ENCODE measurements around the gene SMPD2. TPM values are rescaled to one million over a fixed set of nuclear protein-coding genes. Genes with fewer than 3 reads are reported as not detected.

SMPD2 gene
- total and polyA plus RNA-seq, 2 experiments from 2014 or later: 5.6 to 10.9 TPM

DNA sequence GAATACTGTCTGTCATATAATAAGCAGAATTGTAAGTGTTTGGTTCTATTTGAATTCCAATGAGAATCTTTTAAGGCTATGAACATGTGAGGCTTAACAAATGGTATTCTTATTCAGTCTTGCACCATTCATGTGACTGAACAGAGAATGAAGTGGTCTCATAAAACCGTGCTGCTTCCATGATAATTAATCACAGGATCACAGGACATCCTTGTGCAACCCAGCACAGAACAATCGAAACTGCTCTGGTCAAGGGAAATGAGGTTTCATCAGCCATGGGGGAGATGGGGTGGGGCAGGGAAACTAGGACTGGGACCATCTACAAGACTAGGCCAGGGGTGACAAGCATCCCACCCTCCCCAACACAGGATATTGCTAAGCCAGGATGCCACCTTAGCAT lies 6.1 kb upstream of the SMPD2 start (continued):
- TF ChIP-seq, protein P1, sequence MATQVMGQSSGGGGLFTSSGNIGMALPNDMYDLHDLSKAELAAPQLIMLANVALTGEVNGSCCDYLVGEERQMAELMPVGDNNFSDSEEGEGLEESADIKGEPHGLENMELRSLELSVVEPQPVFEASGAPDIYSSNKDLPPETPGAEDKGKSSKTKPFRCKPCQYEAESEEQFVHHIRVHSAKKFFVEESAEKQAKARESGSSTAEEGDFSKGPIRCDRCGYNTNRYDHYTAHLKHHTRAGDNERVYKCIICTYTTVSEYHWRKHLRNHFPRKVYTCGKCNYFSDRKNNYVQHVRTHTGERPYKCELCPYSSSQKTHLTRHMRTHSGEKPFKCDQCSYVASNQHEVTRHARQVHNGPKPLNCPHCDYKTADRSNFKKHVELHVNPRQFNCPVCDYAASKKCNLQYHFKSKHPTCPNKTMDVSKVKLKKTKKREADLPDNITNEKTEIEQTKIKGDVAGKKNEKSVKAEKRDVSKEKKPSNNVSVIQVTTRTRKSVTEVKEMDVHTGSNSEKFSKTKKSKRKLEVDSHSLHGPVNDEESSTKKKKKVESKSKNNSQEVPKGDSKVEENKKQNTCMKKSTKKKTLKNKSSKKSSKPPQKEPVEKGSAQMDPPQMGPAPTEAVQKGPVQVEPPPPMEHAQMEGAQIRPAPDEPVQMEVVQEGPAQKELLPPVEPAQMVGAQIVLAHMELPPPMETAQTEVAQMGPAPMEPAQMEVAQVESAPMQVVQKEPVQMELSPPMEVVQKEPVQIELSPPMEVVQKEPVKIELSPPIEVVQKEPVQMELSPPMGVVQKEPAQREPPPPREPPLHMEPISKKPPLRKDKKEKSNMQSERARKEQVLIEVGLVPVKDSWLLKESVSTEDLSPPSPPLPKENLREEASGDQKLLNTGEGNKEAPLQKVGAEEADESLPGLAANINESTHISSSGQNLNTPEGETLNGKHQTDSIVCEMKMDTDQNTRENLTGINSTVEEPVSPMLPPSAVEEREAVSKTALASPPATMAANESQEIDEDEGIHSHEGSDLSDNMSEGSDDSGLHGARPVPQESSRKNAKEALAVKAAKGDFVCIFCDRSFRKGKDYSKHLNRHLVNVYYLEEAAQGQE (IDR thresholded peaks at IDR 0.05; ENCODE audit: unreplicated experiment): no peak

DNA sequence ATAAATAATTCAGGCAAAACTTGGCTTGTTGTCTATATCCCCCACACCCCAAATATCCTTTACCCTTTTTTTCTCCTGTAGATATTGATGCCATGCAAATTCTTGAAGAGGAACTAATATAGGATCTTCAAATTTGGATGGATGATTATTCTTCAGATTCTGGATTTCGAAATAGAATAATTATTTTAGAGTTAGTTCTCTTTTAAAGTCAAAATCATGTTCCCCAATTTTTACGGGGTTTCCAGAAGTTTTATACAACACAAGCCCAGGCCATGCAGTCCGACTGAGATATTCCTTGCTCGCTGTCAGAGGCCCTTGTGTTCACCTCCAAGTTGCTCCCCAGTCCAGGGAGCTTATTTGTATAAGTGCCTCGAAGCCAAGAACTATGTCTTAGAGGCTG lies 4.5 kb upstream of the SMPD2 start:
- H3K36me3 ChIP-seq (ENCODE audit: insufficient read depth): no peaks in the 10 kb centered on the region
- H3K4me2 ChIP-seq: no peak overlapping the region
- peaks cover 8% of the 10 kb centered on the region for H3K27me3 Mint-ChIP-seq (ENCODE audit: insufficient read depth, low read depth, poor library complexity)
- H3K27ac ChIP-seq (ENCODE audit: low read depth): no peak overlapping the region
- DNase-seq (ENCODE audit: low spot score): no peak
- H3K27me3 ChIP-seq (ENCODE audit: insufficient read depth): peaks cover 14% of the 10 kb centered on the region
- no peak overlapping the region for H3K27ac Mint-ChIP-seq
- H3K36me3 Mint-ChIP-seq (ENCODE audit: low read depth): no peaks in the 10 kb centered on the region
- H3K4me1 Mint-ChIP-seq: no peaks in the 10 kb centered on the region; the same call in 2 of the 3 replicates
- no peaks in the 10 kb centered on the region for H3K4me1 ChIP-seq (ENCODE audit: insufficient read depth)
- no peaks in the 10 kb centered on the region; the same call in 1 of the 2 replicates for H3F3A ChIP-seq (replicated peaks; ENCODE audit: low read depth)
- H3K4me3 ChIP-seq: no peak overlapping the region
- no peak for ATAC-seq
- no peaks in the 10 kb centered on the region for H3K9me3 Mint-ChIP-seq
- H3K9me2 ChIP-seq (ENCODE audit: insufficient read depth): no peaks in the 10 kb centered on the region
- H4K20me1 ChIP-seq (replicated peaks; ENCODE audit: insufficient read depth): no peaks in the 10 kb centered on the region
- H2AFZ ChIP-seq: no peak overlapping the region
- no peak overlapping the region for H3K4me3 Mint-ChIP-seq
- H3K79me2 ChIP-seq (replicated peaks; ENCODE audit: insufficient read depth): no peaks in the 10 kb centered on the region
- TF ChIP-seq ZNF114 (CRISPR knock-in tag; IDR thresholded peaks at IDR 0.05) (no peak), ZNF331 (CRISPR knock-in tag; IDR thresholded peaks at IDR 0.05; ENCODE audit: low read depth) (no peak), JUNB (IDR thresholded peaks at IDR 0.05; ENCODE audit: unreplicated experiment) (no peak), EZH2phosphoT487 (IDR thresholded peaks at IDR 0.05; ENCODE audit: unreplicated experiment) (no peak), STAT1 (IDR thresholded peaks at IDR 0.05; ENCODE audit: unreplicated experiment) (no peak), POLR2AphosphoS5 (IDR thresholded peaks at IDR 0.05; ENCODE audit: low read depth) (no peak), CREB1 (CRISPR knock-in tag; IDR thresholded peaks at IDR 0.05; ENCODE audit: low read depth) (no peak)
- TF ChIP-seq, protein P2, sequence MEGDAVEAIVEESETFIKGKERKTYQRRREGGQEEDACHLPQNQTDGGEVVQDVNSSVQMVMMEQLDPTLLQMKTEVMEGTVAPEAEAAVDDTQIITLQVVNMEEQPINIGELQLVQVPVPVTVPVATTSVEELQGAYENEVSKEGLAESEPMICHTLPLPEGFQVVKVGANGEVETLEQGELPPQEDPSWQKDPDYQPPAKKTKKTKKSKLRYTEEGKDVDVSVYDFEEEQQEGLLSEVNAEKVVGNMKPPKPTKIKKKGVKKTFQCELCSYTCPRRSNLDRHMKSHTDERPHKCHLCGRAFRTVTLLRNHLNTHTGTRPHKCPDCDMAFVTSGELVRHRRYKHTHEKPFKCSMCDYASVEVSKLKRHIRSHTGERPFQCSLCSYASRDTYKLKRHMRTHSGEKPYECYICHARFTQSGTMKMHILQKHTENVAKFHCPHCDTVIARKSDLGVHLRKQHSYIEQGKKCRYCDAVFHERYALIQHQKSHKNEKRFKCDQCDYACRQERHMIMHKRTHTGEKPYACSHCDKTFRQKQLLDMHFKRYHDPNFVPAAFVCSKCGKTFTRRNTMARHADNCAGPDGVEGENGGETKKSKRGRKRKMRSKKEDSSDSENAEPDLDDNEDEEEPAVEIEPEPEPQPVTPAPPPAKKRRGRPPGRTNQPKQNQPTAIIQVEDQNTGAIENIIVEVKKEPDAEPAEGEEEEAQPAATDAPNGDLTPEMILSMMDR (conservative IDR thresholded peaks at IDR 0.05; ENCODE audit: low read depth in 2 of 2): no peak
- TF ChIP-seq, protein P1 (IDR thresholded peaks at IDR 0.05; ENCODE audit: unreplicated experiment): no peak
- TF ChIP-seq, protein P3, sequence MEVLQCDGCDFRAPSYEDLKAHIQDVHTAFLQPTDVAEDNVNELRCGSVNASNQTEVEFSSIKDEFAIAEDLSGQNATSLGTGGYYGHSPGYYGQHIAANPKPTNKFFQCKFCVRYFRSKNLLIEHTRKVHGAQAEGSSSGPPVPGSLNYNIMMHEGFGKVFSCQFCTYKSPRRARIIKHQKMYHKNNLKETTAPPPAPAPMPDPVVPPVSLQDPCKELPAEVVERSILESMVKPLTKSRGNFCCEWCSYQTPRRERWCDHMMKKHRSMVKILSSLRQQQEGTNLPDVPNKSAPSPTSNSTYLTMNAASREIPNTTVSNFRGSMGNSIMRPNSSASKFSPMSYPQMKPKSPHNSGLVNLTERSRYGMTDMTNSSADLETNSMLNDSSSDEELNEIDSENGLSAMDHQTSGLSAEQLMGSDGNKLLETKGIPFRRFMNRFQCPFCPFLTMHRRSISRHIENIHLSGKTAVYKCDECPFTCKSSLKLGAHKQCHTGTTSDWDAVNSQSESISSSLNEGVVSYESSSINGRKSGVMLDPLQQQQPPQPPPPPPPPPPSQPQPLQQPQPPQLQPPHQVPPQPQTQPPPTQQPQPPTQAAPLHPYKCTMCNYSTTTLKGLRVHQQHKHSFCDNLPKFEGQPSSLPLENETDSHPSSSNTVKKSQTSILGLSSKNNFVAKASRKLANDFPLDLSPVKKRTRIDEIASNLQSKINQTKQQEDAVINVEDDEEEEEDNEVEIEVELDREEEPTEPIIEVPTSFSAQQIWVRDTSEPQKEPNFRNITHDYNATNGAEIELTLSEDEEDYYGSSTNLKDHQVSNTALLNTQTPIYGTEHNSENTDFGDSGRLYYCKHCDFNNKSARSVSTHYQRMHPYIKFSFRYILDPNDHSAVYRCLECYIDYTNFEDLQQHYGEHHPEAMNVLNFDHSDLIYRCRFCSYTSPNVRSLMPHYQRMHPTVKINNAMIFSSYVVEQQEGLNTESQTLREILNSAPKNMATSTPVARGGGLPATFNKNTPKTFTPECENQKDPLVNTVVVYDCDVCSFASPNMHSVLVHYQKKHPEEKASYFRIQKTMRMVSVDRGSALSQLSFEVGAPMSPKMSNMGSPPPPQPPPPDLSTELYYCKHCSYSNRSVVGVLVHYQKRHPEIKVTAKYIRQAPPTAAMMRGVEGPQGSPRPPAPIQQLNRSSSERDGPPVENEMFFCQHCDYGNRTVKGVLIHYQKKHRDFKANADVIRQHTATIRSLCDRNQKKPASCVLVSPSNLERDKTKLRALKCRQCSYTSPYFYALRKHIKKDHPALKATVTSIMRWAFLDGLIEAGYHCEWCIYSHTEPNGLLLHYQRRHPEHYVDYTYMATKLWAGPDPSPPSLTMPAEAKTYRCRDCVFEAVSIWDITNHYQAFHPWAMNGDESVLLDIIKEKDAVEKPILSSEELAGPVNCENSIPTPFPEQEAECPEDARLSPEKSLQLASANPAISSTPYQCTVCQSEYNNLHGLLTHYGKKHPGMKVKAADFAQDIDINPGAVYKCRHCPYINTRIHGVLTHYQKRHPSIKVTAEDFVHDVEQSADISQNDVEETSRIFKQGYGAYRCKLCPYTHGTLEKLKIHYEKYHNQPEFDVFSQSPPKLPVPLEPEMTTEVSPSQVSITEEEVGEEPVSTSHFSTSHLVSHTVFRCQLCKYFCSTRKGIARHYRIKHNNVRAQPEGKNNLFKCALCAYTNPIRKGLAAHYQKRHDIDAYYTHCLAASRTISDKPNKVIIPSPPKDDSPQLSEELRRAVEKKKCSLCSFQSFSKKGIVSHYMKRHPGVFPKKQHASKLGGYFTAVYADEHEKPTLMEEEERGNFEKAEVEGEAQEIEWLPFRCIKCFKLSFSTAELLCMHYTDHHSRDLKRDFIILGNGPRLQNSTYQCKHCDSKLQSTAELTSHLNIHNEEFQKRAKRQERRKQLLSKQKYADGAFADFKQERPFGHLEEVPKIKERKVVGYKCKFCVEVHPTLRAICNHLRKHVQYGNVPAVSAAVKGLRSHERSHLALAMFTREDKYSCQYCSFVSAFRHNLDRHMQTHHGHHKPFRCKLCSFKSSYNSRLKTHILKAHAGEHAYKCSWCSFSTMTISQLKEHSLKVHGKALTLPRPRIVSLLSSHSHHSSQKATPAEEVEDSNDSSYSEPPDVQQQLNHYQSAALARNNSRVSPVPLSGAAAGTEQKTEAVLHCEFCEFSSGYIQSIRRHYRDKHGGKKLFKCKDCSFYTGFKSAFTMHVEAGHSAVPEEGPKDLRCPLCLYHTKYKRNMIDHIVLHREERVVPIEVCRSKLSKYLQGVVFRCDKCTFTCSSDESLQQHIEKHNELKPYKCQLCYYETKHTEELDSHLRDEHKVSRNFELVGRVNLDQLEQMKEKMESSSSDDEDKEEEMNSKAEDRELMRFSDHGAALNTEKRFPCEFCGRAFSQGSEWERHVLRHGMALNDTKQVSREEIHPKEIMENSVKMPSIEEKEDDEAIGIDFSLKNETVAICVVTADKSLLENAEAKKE (CRISPR knock-in tag; IDR thresholded peaks at IDR 0.05): no peak

Measured in GM23338 (cell line).